Measurements from ENCODE around the gene SCLY. TPM values are rescaled to one million over a fixed set of nuclear protein-coding genes. Genes with fewer than 3 reads are reported as not detected.

Gene SCLY
- total RNA-seq, 1 experiment from 2014 or later = 28.7 TPM

- no peak for ATAC-seq
Observed at GRCh38 chr2:238140040-238140439, 79.2 kb downstream of the SCLY start.

More at GRCh38 chr2:238140040-238140439, 79.2 kb downstream of the SCLY start:
- RAD21 ChIA-PET (ENCODE audit: low non-redundant PET in 1 of 2, low total read pairs in 2 of 2, uncharacterized antibody in 2 of 2, unreplicated experiment in 2 of 2) = no interaction called here
- Histone ChIP-seq H3K9me3 (ENCODE audit: control insufficient read depth in 1 of 2, insufficient read depth in 1 of 2, low read depth in 1 of 2, low read length in 2 of 2) (no peaks in the 10 kb centered on the region), H3K4me1 (ENCODE audit: control insufficient read depth in 1 of 2, insufficient read depth in 2 of 2, low read length in 2 of 2) (peaks cover 48 to 67% of the 10 kb centered on the region in 2 experiments), H3K79me2 (ENCODE audit: insufficient read depth, low read length) (no peaks in the 10 kb centered on the region), H4K20me1 (ENCODE audit: insufficient read depth) (no peaks in the 10 kb centered on the region), H3K9me2 (ENCODE audit: insufficient read depth) (no peaks in the 10 kb centered on the region), H3K27ac (ENCODE audit: low read depth, low read length) (no peak overlapping the region), H2AFZ (ENCODE audit: low read depth, low read length, poor library complexity, severe bottlenecking) (no peak overlapping the region), H3K27me3 (ENCODE audit: insufficient read depth, low read length) (no peaks in the 10 kb centered on the region), H3K36me3 (ENCODE audit: control insufficient read depth in 1 of 2, insufficient read depth in 2 of 2, low read length in 2 of 2) (no peaks in the 10 kb centered on the region), H3K4me2 (ENCODE audit: low read length) (peak overlapping the region; percentile 52), H3K4me3 (replicated peaks in 1 of 2; ENCODE audit: low read depth in 1 of 2, low read length in 2 of 2) (no peak overlapping the region; a peak in 1 of 4 replicates), H3K9ac (ENCODE audit: low read length) (no peak overlapping the region)
- CTCF ChIA-PET = interaction anchor here (1.3 kb wide), 1 partner anchor 274 kb away, joined by 3 read pairs; no protein-coding TSS in a partner anchor
- DNase-seq (ENCODE audit: low read depth, low spot score) = no peak
- BruUV-seq (replicated peaks) = no TSS peak
- TF ChIP-seq SRF (IDR thresholded peaks at IDR 0.05; ENCODE audit: low read depth) (no peak), EZH2phosphoT487 (IDR thresholded peaks at IDR 0.05; ENCODE audit: borderline replicate concordance) (no peak), ZFX (IDR thresholded peaks at IDR 0.05) (no peak), ZBTB33 (IDR thresholded peaks at IDR 0.05; ENCODE audit: extremely low read depth, insufficient replicate concordance, low read length) (no peak), YY1 (IDR thresholded peaks at IDR 0.05; ENCODE audit: extremely low read depth, insufficient replicate concordance, low read depth, low read length) (no peak), EZH2 (IDR thresholded peaks at IDR 0.05) (no peak), CEBPB (IDR thresholded peaks at IDR 0.05; ENCODE audit: low read depth) (no peak), POLR2A (IDR thresholded peaks at IDR 0.05; ENCODE audit: borderline replicate concordance, extremely low read depth, insufficient read depth, insufficient read length) (no peak), ATF3 (IDR thresholded peaks at IDR 0.05) (no peak), EGR1 (IDR thresholded peaks at IDR 0.05; ENCODE audit: low read depth) (no peak)
- intact Hi-C loops (cut with micrococcal nuclease) = no loop called here
- POLR2A ChIA-PET = no interaction called here
